GM19035 (cell line): ENCODE measurements around the gene NENF.
"Not testable (repeated sequence)": the region's sequence is repeated elsewhere in the genome, so short reads cannot be mapped to it uniquely, and the experiment has no call there.

ENCODE experiments used
- ATAC-seq: cut with Tn5 transposase; IDR thresholded peaks from one replicate; pipeline ENCODE4 v1.9.1; 2021; ENCODE audit not compliant: unreplicated experiment

NENF gene

GRCh38 chr1:212432661-212433576 lies at the start of gene NENF:
Gene NENF, plus strand, starts transcription at chr1:212432920. Its CDS starts 24 bp downstream, at chr1:212432944.
- ATAC-seq = peak; percentile 99

- ATAC-seq = no peak
Observed at GRCh38 chr1:212386029-212386428, 46.7 kb upstream of the NENF start.

- no peak for ATAC-seq
Observed at GRCh38 chr1:212388985-212389716, 43.6 kb upstream of the NENF start.

- ATAC-seq = not testable (repeated sequence)
Observed at GRCh38 chr1:212395678-212396437, 36.9 kb upstream of the NENF start.

- no peak for ATAC-seq
Observed at GRCh38 chr1:212396638-212397037, 36.1 kb upstream of the NENF start.

- no peak for ATAC-seq
Observed at GRCh38 chr1:212397171-212397570, 35.5 kb upstream of the NENF start.

GRCh38 chr1:212401042-212401441 lies 31.7 kb upstream of the NENF start:
- no peak for ATAC-seq

- ATAC-seq = no peak
Observed at GRCh38 chr1:212401838-212402582, 30.7 kb upstream of the NENF start.

- ATAC-seq = no peak
Observed at GRCh38 chr1:212402666-212403321, 29.9 kb upstream of the NENF start.

GRCh38 chr1:212410231-212410820 lies 22.4 kb upstream of the NENF start:
- no peak for ATAC-seq

- ATAC-seq = no peak
Observed at GRCh38 chr1:212412374-212412773, 20.3 kb upstream of the NENF start.

GRCh38 chr1:212413902-212414327 lies 18.8 kb upstream of the NENF start:
- ATAC-seq = peak; percentile 14

GRCh38 chr1:212414328-212415106 lies 18.2 kb upstream of the NENF start, which contains the start of gene PACC1:
Gene PACC1, minus strand, starts transcription at chr1:212414886. Its CDS starts 129 bp downstream, at chr1:212414757.
- ATAC-seq = peak; percentile 96

- ATAC-seq = no peak
Observed at GRCh38 chr1:212415107-212415841, 17.4 kb upstream of the NENF start.

GRCh38 chr1:212421165-212421564 lies 11.6 kb upstream of the NENF start:
- ATAC-seq = no peak

GRCh38 chr1:212423879-212424278 lies 8.8 kb upstream of the NENF start:
- no peak for ATAC-seq

- no peak for ATAC-seq
Observed at GRCh38 chr1:212428496-212428895, 4.2 kb upstream of the NENF start.

- no peak for ATAC-seq
Observed at GRCh38 chr1:212430416-212430815, 2.3 kb upstream of the NENF start.
